Osteoblast (primary cell): Measurements from ENCODE around the gene TNRC18. TPM values are rescaled to one million over a fixed set of nuclear protein-coding genes. Genes with fewer than 3 reads are reported as not detected.
A peak's percentile ranks its signal among the peaks of the same experiment; 100 is the strongest.
"Not testable (repeated sequence)": the region's sequence is repeated elsewhere in the genome, so short reads cannot be mapped to it uniquely, and the experiment has no call there.

ENCODE experiments used
- DNase-seq: peaks from one replicate; pipeline ENCODE4 v3.0.0; 2011; ENCODE audit warnings: low spot score, mixed read lengths; ENCODE audit not compliant: insufficient read length; ENCODE audit errors: missing footprints
- H2AFZ ChIP-seq: 2 replicates; pipeline ENCODE4 v1.6.0; 2011; ENCODE audit warnings: mild to moderate bottlenecking, low read length
- H3K27ac ChIP-seq: 2 replicates; pipeline ENCODE4 v1.5.1; 2011; ENCODE audit warnings: mild to moderate bottlenecking, low read depth, low read length, moderate library complexity
- H3K27me3 ChIP-seq: 2 replicates; pipeline ENCODE4 v1.6.0; 2012; ENCODE audit warnings: mild to moderate bottlenecking, control low read depth, inconsistent platforms, low read length, moderate library complexity; ENCODE audit not compliant: insufficient read depth
- H3K36me3 ChIP-seq: 2 replicates; pipeline ENCODE4 v1.5.1; 2011; ENCODE audit warnings: mild to moderate bottlenecking, low read length, control low read depth, moderate library complexity; ENCODE audit not compliant: insufficient read depth
- H3K4me1 ChIP-seq: 2 replicates; pipeline ENCODE4 v1.5.1; 2011; ENCODE audit warnings: mild to moderate bottlenecking, low read length, control low read depth, moderate library complexity; ENCODE audit not compliant: insufficient read depth
- H3K4me2 ChIP-seq: 2 replicates; pipeline ENCODE4 v1.6.0; 2011; ENCODE audit warnings: mild to moderate bottlenecking, low read length; ENCODE audit not compliant: insufficient read depth
- H3K4me3 ChIP-seq: fragments of 200-600 bp; sonication (generic); 3 replicates; pipeline ENCODE4 v1.5.1; 2012; ENCODE audit warnings: mild to moderate bottlenecking, low read length, inconsistent platforms; ENCODE audit not compliant: insufficient read depth
- H3K79me2 ChIP-seq: 2 replicates; pipeline ENCODE4 v1.6.0; 2012; ENCODE audit warnings: mild to moderate bottlenecking, low read length, control low read depth, inconsistent platforms; ENCODE audit not compliant: insufficient read depth
- H3K9me3 ChIP-seq: 2 replicates; pipeline ENCODE4 v1.5.1; 2011; ENCODE audit warnings: low read depth, low read length, control low read depth
- H4K20me1 ChIP-seq: 2 replicates; pipeline ENCODE4 v1.6.0; 2012; ENCODE audit warnings: mild to moderate bottlenecking, low read length, control low read depth; ENCODE audit not compliant: insufficient read depth
- total RNA-seq: library from RNA; depleted of rRNA; stranded (reverse); fragments of >200 nt; gene quantifications from 2 replicates; pipeline ENCODE4 v1.2.3, GENCODE V29; 2012
- TF ChIP-seq, protein P1 (sequence below): IDR thresholded peaks from 2 replicates; pipeline ENCODE4 v1.5.1; 2011; ENCODE audit warnings: mild to moderate bottlenecking, low read depth, low read length, moderate library complexity; ENCODE audit errors: extremely low read depth

Gene TNRC18, protein sequence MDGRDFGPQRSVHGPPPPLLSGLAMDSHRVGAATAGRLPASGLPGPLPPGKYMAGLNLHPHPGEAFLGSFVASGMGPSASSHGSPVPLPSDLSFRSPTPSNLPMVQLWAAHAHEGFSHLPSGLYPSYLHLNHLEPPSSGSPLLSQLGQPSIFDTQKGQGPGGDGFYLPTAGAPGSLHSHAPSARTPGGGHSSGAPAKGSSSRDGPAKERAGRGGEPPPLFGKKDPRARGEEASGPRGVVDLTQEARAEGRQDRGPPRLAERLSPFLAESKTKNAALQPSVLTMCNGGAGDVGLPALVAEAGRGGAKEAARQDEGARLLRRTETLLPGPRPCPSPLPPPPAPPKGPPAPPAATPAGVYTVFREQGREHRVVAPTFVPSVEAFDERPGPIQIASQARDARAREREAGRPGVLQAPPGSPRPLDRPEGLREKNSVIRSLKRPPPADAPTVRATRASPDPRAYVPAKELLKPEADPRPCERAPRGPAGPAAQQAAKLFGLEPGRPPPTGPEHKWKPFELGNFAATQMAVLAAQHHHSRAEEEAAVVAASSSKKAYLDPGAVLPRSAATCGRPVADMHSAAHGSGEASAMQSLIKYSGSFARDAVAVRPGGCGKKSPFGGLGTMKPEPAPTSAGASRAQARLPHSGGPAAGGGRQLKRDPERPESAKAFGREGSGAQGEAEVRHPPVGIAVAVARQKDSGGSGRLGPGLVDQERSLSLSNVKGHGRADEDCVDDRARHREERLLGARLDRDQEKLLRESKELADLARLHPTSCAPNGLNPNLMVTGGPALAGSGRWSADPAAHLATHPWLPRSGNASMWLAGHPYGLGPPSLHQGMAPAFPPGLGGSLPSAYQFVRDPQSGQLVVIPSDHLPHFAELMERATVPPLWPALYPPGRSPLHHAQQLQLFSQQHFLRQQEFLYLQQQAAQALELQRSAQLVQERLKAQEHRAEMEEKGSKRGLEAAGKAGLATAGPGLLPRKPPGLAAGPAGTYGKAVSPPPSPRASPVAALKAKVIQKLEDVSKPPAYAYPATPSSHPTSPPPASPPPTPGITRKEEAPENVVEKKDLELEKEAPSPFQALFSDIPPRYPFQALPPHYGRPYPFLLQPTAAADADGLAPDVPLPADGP (N-terminal part only)
- total RNA-seq: 61.3 and 83.6 TPM in 2 replicates

DNA sequence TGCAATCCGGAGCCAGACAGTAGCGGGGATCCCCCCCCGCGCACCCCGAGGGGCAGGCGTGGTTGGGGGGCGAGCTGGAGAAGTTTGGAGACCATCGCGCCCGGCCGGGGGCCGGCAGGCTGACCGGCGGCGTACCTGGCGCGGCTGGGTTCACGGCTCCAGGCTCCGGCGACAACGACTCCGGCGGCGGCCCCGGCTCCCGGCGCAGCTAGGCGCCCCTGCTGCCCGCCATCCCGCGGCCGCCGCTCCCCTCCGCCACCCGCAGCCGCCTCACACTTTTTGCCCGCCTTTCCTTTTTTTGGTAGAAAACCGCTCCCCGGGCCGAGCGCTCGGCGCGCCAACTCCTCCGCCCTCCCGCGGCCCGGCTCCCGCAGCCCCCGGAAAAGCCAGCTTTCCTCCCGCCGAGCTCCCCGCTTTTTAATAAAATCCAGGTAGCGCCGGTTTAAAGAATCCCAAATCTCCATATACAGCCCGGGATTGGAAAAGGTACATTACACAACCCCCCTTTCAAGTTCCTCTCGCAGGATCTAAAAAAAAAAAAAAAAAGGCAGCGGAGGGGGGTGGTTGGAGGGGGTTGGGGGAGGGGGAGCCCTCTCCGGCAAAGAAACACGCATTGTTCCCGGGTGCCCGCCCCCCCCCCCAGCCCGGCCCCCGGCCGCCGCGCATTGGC is at the start of gene TNRC18:
TSS of gene TNRC18 (minus strand) at position 529 of the 670 bp plus-strand sequence. CDS start 2,588 bp downstream, outside the sequence.
- H3K4me1 ChIP-seq: peaks cover 11% of the 10 kb centered on the region
- peak within 1 kb of the TSS; percentile 96 for H3K4me3 ChIP-seq
- TF ChIP-seq, protein P1, sequence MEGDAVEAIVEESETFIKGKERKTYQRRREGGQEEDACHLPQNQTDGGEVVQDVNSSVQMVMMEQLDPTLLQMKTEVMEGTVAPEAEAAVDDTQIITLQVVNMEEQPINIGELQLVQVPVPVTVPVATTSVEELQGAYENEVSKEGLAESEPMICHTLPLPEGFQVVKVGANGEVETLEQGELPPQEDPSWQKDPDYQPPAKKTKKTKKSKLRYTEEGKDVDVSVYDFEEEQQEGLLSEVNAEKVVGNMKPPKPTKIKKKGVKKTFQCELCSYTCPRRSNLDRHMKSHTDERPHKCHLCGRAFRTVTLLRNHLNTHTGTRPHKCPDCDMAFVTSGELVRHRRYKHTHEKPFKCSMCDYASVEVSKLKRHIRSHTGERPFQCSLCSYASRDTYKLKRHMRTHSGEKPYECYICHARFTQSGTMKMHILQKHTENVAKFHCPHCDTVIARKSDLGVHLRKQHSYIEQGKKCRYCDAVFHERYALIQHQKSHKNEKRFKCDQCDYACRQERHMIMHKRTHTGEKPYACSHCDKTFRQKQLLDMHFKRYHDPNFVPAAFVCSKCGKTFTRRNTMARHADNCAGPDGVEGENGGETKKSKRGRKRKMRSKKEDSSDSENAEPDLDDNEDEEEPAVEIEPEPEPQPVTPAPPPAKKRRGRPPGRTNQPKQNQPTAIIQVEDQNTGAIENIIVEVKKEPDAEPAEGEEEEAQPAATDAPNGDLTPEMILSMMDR: no peak
- H3K4me2 ChIP-seq: peak within 1 kb of the TSS; percentile 96
- peak within 1 kb of the TSS; percentile 72 for H2AFZ ChIP-seq
- peak; percentile 91 for DNase-seq
- no peaks in the 10 kb centered on the region for H3K9me3 ChIP-seq
- H3K27ac ChIP-seq: peak within 1 kb of the TSS; percentile 96
- no peaks in the 10 kb centered on the region for H3K27me3 ChIP-seq
- no peaks in the 10 kb centered on the region for H3K36me3 ChIP-seq
- H3K79me2 ChIP-seq: peaks cover 89% of the 10 kb centered on the region
- H4K20me1 ChIP-seq: peaks cover 24% of the 10 kb centered on the region

DNA sequence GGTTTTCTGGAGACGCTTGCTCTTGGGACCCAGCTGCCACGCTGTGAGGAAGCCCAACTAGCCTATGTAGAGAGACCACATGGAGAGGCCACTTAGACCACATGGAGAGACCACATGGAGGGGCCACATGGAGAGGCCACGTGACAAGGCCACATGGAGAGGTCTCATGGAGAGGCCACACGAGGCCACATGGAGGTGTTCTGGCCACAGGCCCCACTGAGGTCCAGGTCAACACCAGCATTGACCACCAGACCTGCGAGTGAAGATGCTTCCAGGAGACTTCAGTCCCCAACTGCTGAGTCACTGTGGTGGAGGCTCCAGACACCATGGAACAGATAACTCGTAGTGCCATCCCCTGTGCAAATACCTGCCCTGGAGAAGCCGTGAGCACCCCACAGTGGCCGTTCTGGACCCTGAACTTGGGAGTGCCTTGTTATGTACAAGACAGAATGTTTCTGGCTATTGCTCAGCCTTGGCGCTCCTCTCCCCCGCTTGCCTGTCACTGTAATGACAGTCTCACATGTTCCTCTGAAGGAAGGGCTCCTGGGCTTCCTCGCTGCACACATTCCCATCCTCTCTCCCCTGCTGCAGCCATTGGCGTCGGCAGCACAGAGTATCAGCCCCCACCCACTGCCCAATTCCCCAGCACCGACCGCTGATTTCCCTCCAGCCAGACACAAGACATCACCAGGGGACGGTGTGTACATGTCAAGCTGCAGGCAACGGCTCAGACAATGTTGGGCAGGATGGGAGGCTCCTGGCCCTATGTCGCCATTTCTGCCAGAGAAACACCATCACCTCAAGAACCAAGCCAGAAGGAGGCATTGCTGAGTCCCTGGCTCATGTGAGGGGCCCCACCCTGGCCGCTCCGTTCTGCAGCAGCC is 49.0 kb upstream of the TNRC18 start:
- H2AFZ ChIP-seq: no peak overlapping the region
- no peaks in the 10 kb centered on the region for H4K20me1 ChIP-seq
- no peaks in the 10 kb centered on the region for H3K27me3 ChIP-seq
- H3K4me3 ChIP-seq: no peak overlapping the region
- H3K27ac ChIP-seq: no peak overlapping the region
- no peaks in the 10 kb centered on the region for H3K4me1 ChIP-seq
- H3K9me3 ChIP-seq: no peaks in the 10 kb centered on the region
- H3K79me2 ChIP-seq: no peaks in the 10 kb centered on the region
- DNase-seq: peak; percentile 85
- TF ChIP-seq, protein P1: no peak
- no peak overlapping the region for H3K4me2 ChIP-seq
- peaks cover 3% of the 10 kb centered on the region for H3K36me3 ChIP-seq

DNA sequence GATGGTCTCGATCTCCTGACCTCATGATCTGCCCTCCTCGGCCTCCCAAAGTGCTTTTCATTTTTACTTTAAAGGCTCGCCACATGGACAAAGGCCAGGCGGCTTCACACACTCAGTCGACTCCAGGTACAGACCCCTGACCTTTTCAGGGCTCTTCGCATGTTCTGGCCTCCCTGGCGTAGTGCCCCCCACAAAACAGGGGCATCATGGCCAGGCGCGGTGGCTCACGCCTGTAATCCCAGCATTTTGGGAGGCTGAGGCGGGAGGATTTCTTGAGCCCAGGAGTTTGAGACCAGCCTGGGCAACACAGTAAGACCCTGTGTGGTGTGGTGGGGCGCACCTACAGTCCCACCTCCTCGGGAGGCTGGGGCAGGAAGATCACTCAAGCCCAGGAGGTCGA is 48.0 kb upstream of the TNRC18 start:
- H3K27ac ChIP-seq, H3K4me3 ChIP-seq, H2AFZ ChIP-seq, H3K9me3 ChIP-seq, H3K4me2 ChIP-seq, H3K36me3 ChIP-seq, H4K20me1 ChIP-seq, H3K79me2 ChIP-seq, H3K4me1 ChIP-seq, H3K27me3 ChIP-seq: not testable (repeated sequence)
- DNase-seq: peak; percentile 71
